Neural progenitor cell (in vitro differentiated cells): Measurements from ENCODE around the gene ANAPC15. TPM values are rescaled to one million over a fixed set of nuclear protein-coding genes. Genes with fewer than 3 reads are reported as not detected.

ENCODE experiments used
- DNase-seq: peaks from one replicate; pipeline ENCODE4 v3.0.0-alpha.2; 2016; ENCODE audit warnings: low spot score
- H2AFZ ChIP-seq: fragments of 200-600 bp; sonication (generic); replicated peaks from 2 replicates; pipeline ENCODE4 v1.6.1; 2016; ENCODE audit warnings: antibody characterized with exemption
- H3F3A ChIP-seq: fragments of 200-600 bp; sonication (generic); 2 replicates; pipeline ENCODE4 v1.6.1; 2016; ENCODE audit warnings: antibody characterized with exemption, low read depth
- H3K27ac ChIP-seq: fragments of 200-600 bp; sonication (generic); 2 replicates; pipeline ENCODE4 v1.5.1; 2016; ENCODE audit warnings: mild to moderate bottlenecking
- H3K27me3 ChIP-seq: fragments of 200-600 bp; sonication (generic); 2 replicates; pipeline ENCODE4 v1.6.1; 2016; ENCODE audit warnings: mild to moderate bottlenecking, moderate library complexity
- H3K36me3 ChIP-seq: fragments of 200-600 bp; sonication (generic); 2 replicates; pipeline ENCODE4 v1.5.1; 2016
- H3K4me1 ChIP-seq: fragments of 200-600 bp; sonication (generic); 2 replicates; pipeline ENCODE4 v1.6.1; 2016; ENCODE audit warnings: mixed run types
- H3K4me2 ChIP-seq: fragments of 200-600 bp; sonication (generic); 2 replicates; pipeline ENCODE4 v1.6.1; 2016
- H3K4me3 ChIP-seq: fragments of 200-600 bp; sonication (generic); 2 replicates; pipeline ENCODE4 v1.5.1; 2016
- H3K79me2 ChIP-seq: fragments of 200-600 bp; sonication (generic); 2 replicates; pipeline ENCODE4 v1.6.1; 2016; ENCODE audit warnings: low read depth
- H3K9ac ChIP-seq: fragments of 200-600 bp; sonication (generic); 2 replicates; pipeline ENCODE4 v1.6.1; 2016
- H3K9me3 ChIP-seq: fragments of 200-600 bp; sonication (generic); 2 replicates; pipeline ENCODE4 v1.5.1; 2016; ENCODE audit warnings: low read depth
- H4K20me1 ChIP-seq: fragments of 200-600 bp; sonication (generic); 2 replicates; pipeline ENCODE4 v1.6.1; 2016; ENCODE audit warnings: low read depth
- H3K27ac Mint-ChIP-seq: 3 replicates; pipeline ENCODE4 v1.8.0; 2021; ENCODE audit warnings: mixed read lengths
- H3K27me3 Mint-ChIP-seq: 2 replicates; pipeline ENCODE4 v1.8.0; 2022; ENCODE audit warnings: low read depth, mild to moderate bottlenecking, inconsistent platforms, moderate library complexity, mixed read lengths; ENCODE audit not compliant: insufficient read depth
- H3K36me3 Mint-ChIP-seq: 3 replicates; pipeline ENCODE4 v1.8.0; 2021; ENCODE audit warnings: mixed read lengths
- H3K4me1 Mint-ChIP-seq: 3 replicates; pipeline ENCODE4 v1.8.0; 2021; ENCODE audit warnings: mixed read lengths
- H3K4me3 Mint-ChIP-seq: 3 replicates; pipeline ENCODE4 v1.8.0; 2021; ENCODE audit warnings: mild to moderate bottlenecking, moderate library complexity, mixed read lengths
- H3K9me3 Mint-ChIP-seq: 3 replicates; pipeline ENCODE4 v1.8.0; 2020; ENCODE audit warnings: mixed read lengths
- EZH2 ChIP-seq: fragments of 200-600 bp; sonication (generic); IDR thresholded peaks from 2 replicates; pipeline ENCODE4 v1.6.1; 2017; ENCODE audit warnings: antibody characterized with exemption, mild to moderate bottlenecking, moderate library complexity
- EZH2phosphoT487 ChIP-seq: fragments of 200-600 bp; sonication (generic); IDR thresholded peaks from 2 replicates; pipeline ENCODE4 v1.6.1; 2017; ENCODE audit warnings: antibody characterized with exemption
- total RNA-seq: library from RNA; depleted of rRNA; stranded (reverse); fragments of >200 nt; gene quantifications from 2 replicates; pipeline ENCODE4 v1.2.3, GENCODE V29; 2015; ENCODE audit warnings: low replicate concordance
- TF ChIP-seq, protein P1 (sequence below): fragments of 200-600 bp; sonication (generic); IDR thresholded peaks from 2 replicates; pipeline ENCODE4 v1.5.1; 2017; ENCODE audit warnings: antibody characterized with exemption, mild to moderate bottlenecking

ANAPC15 gene
- total RNA-seq, 1 donor from 2014 or later, result 45.6 TPM

DNA sequence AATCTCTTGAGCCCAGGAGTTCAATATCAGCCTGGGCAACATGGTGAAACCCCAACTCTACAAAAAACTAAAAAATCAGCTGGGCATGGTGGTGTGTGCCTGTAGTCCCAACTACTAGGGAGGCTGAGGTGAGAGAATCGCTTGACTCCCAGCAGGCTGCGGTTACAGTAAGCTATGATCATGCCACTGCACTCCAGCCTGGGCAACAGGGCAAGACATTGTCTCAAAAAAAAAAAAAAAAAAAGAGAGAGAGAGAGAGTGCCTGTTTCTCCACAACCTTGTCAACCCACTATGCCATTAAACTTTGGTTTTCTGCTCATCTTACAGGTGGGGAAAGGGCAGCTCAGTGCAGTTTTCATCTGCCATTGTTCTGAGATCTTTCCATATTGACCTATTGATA, 28.2 kb upstream of the ANAPC15 start:
- Mint-ChIP-seq H3K9me3 (no peaks in the 10 kb centered on the region), H3K27me3 (peaks cover 12% of the 10 kb centered on the region), H3K4me3 (no peak overlapping the region), H3K36me3 (no peaks in the 10 kb centered on the region), H3K4me1 (no peaks in the 10 kb centered on the region), H3K27ac (no peak overlapping the region)
- no peak overlapping the region for H3K4me2 ChIP-seq
- no peaks in the 10 kb centered on the region for H3F3A ChIP-seq
- no peak overlapping the region for H3K4me3 ChIP-seq
- H3K36me3 ChIP-seq, result no peaks in the 10 kb centered on the region
- H2AFZ ChIP-seq, result no peak overlapping the region
- no peak for DNase-seq
- H4K20me1 ChIP-seq, result no peaks in the 10 kb centered on the region
- H3K4me1 ChIP-seq, result no peaks in the 10 kb centered on the region
- TF ChIP-seq EZH2phosphoT487 (no peak), EZH2 (no peak)
- TF ChIP-seq, protein P1, sequence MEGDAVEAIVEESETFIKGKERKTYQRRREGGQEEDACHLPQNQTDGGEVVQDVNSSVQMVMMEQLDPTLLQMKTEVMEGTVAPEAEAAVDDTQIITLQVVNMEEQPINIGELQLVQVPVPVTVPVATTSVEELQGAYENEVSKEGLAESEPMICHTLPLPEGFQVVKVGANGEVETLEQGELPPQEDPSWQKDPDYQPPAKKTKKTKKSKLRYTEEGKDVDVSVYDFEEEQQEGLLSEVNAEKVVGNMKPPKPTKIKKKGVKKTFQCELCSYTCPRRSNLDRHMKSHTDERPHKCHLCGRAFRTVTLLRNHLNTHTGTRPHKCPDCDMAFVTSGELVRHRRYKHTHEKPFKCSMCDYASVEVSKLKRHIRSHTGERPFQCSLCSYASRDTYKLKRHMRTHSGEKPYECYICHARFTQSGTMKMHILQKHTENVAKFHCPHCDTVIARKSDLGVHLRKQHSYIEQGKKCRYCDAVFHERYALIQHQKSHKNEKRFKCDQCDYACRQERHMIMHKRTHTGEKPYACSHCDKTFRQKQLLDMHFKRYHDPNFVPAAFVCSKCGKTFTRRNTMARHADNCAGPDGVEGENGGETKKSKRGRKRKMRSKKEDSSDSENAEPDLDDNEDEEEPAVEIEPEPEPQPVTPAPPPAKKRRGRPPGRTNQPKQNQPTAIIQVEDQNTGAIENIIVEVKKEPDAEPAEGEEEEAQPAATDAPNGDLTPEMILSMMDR, result no peak
- H3K9me3 ChIP-seq, result no peaks in the 10 kb centered on the region
- no peaks in the 10 kb centered on the region for H3K79me2 ChIP-seq
- H3K9ac ChIP-seq, result no peak overlapping the region
- no peaks in the 10 kb centered on the region for H3K27me3 ChIP-seq
- H3K27ac ChIP-seq, result no peak overlapping the region

DNA sequence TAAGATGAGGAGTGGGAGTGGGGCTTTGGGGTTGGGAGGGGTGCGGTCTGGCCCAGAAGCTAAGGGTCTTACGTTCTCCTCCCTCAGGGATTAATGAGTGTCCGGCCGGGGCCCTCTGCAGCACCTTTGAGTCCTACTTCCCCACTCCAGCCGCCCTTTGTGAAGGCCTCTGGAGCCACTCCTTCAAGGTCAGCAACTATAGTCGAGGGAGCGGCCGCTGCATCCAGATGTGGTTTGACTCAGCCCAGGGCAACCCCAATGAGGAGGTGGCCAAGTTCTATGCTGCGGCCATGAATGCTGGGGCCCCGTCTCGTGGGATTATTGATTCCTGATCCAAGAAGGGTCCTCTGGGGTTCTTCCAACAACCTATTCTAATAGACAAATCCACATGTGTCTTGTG, 27.0 kb upstream of the ANAPC15 start:
- H3K9ac ChIP-seq, result no peak overlapping the region
- no peaks in the 10 kb centered on the region for H3K9me3 ChIP-seq
- DNase-seq, result no peak
- no peak for TF ChIP-seq EZH2phosphoT487
- TF ChIP-seq, protein P1, result no peak
- no peak for TF ChIP-seq EZH2
- Mint-ChIP-seq H3K36me3 (no peaks in the 10 kb centered on the region), H3K27me3 (peaks cover 12% of the 10 kb centered on the region), H3K4me1 (no peaks in the 10 kb centered on the region), H3K9me3 (no peaks in the 10 kb centered on the region), H3K27ac (no peak overlapping the region), H3K4me3 (no peak overlapping the region)
- H3K4me2 ChIP-seq, result no peak overlapping the region
- H3K27ac ChIP-seq, result no peak overlapping the region
- H4K20me1 ChIP-seq, result no peaks in the 10 kb centered on the region
- H3K4me1 ChIP-seq, result no peaks in the 10 kb centered on the region
- no peaks in the 10 kb centered on the region for H3F3A ChIP-seq
- H3K27me3 ChIP-seq, result no peaks in the 10 kb centered on the region
- H2AFZ ChIP-seq, result no peak overlapping the region
- no peaks in the 10 kb centered on the region for H3K36me3 ChIP-seq
- no peaks in the 10 kb centered on the region for H3K79me2 ChIP-seq
- no peak overlapping the region for H3K4me3 ChIP-seq

DNA sequence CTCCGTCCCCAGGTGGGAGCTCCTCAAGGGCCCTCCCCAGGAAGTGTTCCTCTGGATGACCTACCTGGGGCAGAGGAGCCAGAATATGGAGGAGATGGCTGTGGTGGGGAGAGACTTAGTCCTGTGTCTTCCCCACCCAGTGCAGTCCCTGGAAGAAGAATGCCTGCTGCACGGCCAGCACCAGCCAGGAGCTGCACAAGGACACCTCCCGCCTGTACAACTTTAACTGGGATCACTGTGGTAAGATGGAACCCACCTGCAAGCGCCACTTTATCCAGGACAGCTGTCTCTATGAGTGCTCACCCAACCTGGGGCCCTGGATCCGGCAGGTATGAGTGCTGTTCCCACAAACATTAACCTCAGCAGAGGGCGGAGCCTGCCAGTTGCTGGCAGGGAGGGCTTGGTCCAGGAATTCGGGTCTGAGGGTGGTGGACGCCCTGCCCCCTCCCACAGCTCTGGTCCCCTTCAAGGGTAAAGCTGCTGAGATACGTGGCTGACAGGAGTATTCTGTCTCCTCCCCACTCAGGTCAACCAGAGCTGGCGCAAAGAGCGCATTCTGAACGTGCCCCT, 26.4 kb upstream of the ANAPC15 start:
- no peak for TF ChIP-seq EZH2phosphoT487
- TF ChIP-seq EZH2, result no peak
- TF ChIP-seq, protein P1, result no peak
- no peak overlapping the region for H2AFZ ChIP-seq
- no peaks in the 10 kb centered on the region for H3K36me3 Mint-ChIP-seq
- H3K9ac ChIP-seq, result no peak overlapping the region
- no peak overlapping the region for H3K4me3 Mint-ChIP-seq
- H3K36me3 ChIP-seq, result no peaks in the 10 kb centered on the region
- H3K4me1 Mint-ChIP-seq, result no peaks in the 10 kb centered on the region
- H3K9me3 Mint-ChIP-seq, result no peaks in the 10 kb centered on the region
- H3F3A ChIP-seq, result no peaks in the 10 kb centered on the region
- H3K4me1 ChIP-seq, result no peaks in the 10 kb centered on the region
- no peaks in the 10 kb centered on the region for H3K79me2 ChIP-seq
- H3K4me3 ChIP-seq, result no peak overlapping the region
- no peak for DNase-seq
- no peak overlapping the region for H3K27ac ChIP-seq
- no peaks in the 10 kb centered on the region for H3K9me3 ChIP-seq
- H3K27me3 ChIP-seq, result peaks cover 2% of the 10 kb centered on the region
- no peak overlapping the region for H3K27ac Mint-ChIP-seq
- H3K4me2 ChIP-seq, result no peak overlapping the region
- H3K27me3 Mint-ChIP-seq, result peaks cover 11% of the 10 kb centered on the region
- no peaks in the 10 kb centered on the region for H4K20me1 ChIP-seq
